IPS-18c (cell line): ENCODE results near the gene PHOSPHO1.
A peak's percentile ranks its signal among the peaks of the same experiment; 100 is the strongest.
"Not testable (repeated sequence)": the region's sequence is repeated elsewhere in the genome, so short reads cannot be mapped to it uniquely, and the experiment has no call there.

Experiments
- H3K4me3 ChIP-seq: 2 replicates; pipeline ENCODE4 v1.7.0; 2013; ENCODE audit warnings: low read depth, mild to moderate bottlenecking, low read length, moderate library complexity; ENCODE audit not compliant: insufficient read depth
- H3K9me3 ChIP-seq: one replicate; pipeline ENCODE4 v1.6.1; 2013; ENCODE audit warnings: mild to moderate bottlenecking, low read length, moderate library complexity; ENCODE audit not compliant: control insufficient read depth, insufficient read depth

Gene PHOSPHO1, protein sequence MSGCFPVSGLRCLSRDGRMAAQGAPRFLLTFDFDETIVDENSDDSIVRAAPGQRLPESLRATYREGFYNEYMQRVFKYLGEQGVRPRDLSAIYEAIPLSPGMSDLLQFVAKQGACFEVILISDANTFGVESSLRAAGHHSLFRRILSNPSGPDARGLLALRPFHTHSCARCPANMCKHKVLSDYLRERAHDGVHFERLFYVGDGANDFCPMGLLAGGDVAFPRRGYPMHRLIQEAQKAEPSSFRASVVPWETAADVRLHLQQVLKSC

GRCh38 chr17:49230636-49231562 is at the start of gene PHOSPHO1:
TSS of gene PHOSPHO1 (minus strand) at chr17:49230787. CDS start at chr17:49226691, 4,096 bp downstream.
- H3K9me3 ChIP-seq = no peaks in the 10 kb centered on the region
- peak within 1 kb of the TSS; percentile 82 for H3K4me3 ChIP-seq

GRCh38 chr17:49280061-49280460 is 49.5 kb upstream of the PHOSPHO1 start:
- Histone ChIP-seq H3K4me3 (no peak overlapping the region), H3K9me3 (no peaks in the 10 kb centered on the region)

GRCh38 chr17:49279263-49280015 is 48.9 kb upstream of the PHOSPHO1 start:
- not testable (repeated sequence) for H3K9me3 ChIP-seq, H3K4me3 ChIP-seq

DNA sequence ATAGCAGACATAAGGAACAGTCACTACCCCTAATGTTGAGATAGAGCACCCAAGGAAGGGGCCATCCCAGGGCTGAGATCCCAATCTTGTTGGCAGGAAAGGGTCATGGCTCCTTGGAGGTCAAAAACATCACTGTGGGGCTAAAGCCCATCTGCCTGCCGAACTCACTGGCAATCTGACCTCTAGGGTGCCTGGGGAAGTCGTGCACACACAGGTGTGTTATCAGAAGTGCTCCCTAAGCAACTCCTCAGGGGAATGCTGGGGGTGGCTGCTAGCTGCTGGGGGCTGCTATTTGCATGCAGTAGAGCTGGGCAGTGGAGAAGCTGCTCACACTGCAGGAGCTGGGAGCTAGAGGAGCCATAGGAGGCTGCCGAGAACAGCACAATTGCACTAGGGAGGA is 47.5 kb upstream of the PHOSPHO1 start:
- no peak overlapping the region for H3K4me3 ChIP-seq
- no peaks in the 10 kb centered on the region for H3K9me3 ChIP-seq

DNA sequence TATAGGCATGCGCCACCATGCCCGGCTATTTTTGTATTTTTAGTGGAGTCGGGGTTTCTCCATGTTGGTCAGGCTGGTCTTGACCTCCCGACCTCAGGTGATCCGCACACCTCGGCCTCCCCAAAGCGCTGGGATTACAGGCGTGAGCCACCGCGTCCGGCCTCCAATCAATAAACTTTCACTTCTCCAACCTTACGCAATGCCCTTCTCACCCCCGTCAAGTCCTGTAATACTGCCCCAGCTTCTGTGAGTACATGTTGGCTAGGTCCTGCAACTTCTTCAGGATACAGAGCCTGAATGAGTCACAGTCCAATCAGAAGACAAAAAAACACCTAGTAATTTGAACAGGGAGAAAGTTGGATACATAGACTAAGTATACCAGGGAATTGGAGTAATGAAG is 47.1 kb upstream of the PHOSPHO1 start:
- H3K4me3 ChIP-seq = no peak overlapping the region
- no peaks in the 10 kb centered on the region for H3K9me3 ChIP-seq

GRCh38 chr17:49275981-49276380 is 45.4 kb upstream of the PHOSPHO1 start:
- H3K4me3 ChIP-seq, H3K9me3 ChIP-seq: not testable (repeated sequence)

DNA sequence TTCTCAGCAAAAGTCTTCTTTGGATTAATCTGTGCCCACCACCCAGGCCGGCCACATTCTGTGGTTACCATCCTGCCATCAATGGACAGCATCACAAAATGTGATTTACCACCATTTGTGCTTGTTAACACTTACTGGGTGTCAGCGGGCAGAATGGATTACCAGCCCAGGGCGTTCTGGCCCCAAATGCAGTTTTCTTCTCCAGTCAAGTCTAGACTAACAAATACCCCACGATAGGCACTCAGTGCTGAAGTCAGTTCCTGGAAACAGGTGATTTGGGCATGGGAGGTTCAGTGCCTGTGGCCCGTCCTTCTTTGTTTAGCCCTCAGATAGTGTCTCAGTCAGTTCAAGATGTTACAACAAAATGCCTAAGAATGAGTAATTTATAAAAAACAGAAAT is 38.8 kb upstream of the PHOSPHO1 start:
- H3K9me3 ChIP-seq = no peaks in the 10 kb centered on the region
- H3K4me3 ChIP-seq = no peak overlapping the region

DNA sequence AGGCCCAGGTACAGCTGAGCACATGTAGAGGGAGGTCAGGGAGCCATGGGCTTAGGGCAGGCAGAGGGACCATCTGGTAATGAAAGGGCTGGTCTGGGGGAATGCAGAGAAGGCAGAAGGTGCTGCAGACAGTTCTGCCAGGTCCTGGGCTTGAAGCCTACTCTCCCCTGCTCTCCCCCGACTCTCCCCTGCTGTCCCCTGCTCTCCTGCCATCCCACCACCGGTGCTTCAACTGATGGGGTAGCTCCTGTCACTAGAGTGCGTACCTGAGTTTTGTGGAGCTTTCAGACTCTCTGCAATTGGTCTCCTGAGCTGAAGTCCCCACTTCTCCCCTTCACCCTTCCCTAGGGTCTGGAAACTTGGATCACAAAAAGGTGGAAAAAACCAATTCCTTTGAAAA is 37.3 kb upstream of the PHOSPHO1 start:
- no peak overlapping the region for H3K4me3 ChIP-seq
- H3K9me3 ChIP-seq = no peaks in the 10 kb centered on the region

DNA sequence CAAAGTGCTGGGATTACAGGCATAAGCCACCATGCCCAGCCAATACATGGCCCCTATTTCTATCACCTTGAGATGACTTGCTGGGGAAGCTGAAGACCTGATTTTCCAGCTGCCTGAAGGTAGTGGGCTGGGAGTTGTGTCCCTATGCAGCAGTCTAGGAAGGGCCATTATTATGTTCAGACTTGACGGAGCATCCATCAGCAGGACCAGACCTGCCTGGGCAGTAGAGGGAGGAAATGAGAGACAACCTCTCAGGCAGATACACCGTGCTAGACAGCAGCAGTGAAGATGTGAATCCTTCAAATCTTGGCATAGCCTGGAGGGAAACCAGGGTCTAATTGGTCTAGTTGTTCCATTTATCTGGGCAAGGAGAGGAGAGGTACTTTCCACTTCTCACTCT is 35.6 kb upstream of the PHOSPHO1 start:
- Histone ChIP-seq H3K4me3 (no peak overlapping the region), H3K9me3 (no peaks in the 10 kb centered on the region)

DNA sequence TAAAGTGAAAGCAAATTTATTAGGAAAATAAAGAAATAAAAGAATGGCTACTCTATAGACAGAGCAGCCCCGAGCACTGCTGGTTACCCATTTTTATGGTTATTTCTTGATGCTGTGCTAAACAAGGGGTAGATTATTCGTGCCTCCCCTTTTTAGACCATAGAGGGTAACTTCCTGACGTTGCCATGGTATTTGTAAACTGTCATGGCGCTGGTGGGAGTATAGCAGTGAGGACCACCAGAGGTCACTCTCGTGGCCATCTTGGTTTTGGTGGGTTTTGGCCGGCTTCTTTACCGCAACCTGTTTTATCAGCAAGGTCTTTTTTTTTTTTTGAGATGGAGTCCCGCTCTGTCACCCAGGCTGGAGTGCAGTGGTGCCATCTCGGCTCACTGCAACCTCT is 31.0 kb upstream of the PHOSPHO1 start:
- not testable (repeated sequence) for H3K9me3 ChIP-seq, H3K4me3 ChIP-seq

GRCh38 chr17:49260817-49261291 is 30.3 kb upstream of the PHOSPHO1 start:
- Histone ChIP-seq H3K4me3 (peak overlapping the region; percentile 64), H3K9me3 (no peaks in the 10 kb centered on the region)

DNA sequence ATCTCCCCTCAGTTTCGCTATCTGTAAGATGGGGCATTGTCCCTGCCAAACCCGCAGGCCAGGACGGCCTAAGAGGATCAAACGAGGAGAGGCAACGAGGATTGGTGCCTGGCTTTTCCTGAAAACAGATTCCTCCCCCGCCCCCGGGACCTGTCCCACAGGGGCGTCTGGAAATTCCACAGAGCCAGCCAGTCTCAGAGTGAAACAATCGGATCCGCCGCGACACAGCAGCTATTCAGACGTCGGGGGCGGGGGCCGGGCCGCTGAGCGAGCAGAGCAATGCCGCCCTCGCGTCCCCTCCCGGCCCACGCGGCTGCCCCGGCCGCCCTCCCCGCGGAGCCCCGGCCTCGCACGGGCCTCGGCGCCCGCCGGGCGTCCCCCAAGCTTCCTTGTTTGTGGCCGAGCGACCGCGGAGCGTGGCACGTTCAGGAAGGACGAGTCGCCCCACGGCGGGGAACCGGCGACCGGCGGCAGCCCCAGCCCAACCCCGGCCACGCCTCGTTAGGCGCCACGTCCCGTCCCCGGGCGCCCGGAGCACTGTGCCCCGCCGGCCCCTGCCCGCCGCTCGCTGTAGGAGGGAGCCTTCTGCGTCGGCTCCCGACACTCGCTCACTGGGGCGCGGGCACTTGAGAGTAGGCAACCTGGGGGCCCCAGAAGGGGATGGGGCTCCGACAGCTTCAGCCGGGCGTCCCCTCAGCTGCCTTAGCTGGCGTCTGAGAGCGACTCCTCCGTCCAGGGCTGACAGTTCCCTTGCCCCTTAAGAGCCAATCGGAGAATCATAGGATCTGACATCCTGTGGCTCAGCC is 29.6 kb upstream of the PHOSPHO1 start:
- H3K4me3 ChIP-seq = peak overlapping the region; percentile 64

DNA sequence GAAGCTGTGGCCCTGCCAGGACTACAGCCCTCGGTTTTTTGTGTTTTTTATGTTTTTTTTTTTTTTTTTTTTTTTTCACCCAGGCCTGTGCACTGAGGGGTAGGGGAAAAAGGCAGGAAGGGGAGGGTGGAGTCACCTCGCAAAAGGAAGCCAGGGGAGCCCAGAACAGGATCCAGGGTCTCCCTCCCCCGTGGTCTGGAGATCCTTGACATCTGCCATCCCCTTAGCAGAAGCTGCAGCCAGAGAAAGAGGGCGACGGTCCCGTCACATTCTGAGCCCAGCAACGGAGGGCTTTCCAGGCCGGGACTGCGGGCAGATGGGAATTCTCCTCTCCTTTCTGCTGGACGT is 29.1 kb upstream of the PHOSPHO1 start:
- H3K4me3 ChIP-seq = peak overlapping the region; percentile 64
- no peaks in the 10 kb centered on the region for H3K9me3 ChIP-seq

More for the DNA sequence above, 29.6 kb upstream of the PHOSPHO1 start:
- H3K9me3 ChIP-seq = no peaks in the 10 kb centered on the region

DNA sequence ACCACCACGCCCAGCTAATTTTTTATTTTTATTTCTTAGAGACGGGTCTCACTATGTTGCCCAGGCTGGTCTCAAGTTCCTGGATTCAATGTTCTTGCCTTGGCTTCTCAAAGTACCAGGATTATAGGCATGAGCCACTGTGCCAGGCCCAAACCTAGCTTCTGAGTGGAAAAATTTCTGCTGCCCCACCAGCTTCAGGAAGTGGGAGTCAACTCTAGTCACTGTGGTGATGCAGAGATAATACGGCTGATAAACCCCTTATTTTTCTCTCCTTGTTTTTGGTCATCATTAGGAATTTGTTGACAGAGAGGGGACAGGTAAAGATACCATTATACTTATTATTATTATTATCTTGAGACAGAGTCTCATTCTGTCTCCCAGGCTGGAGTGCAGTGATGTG is 27.8 kb upstream of the PHOSPHO1 start:
- Histone ChIP-seq H3K4me3 (no peak overlapping the region), H3K9me3 (no peaks in the 10 kb centered on the region)

- Histone ChIP-seq H3K4me3 (no peak overlapping the region), H3K9me3 (no peaks in the 10 kb centered on the region)
These were observed 24.5 kb upstream of the PHOSPHO1 start for GRCh38 chr17:49255125-49255524.

- H3K4me3 ChIP-seq = no peak overlapping the region
- H3K9me3 ChIP-seq = peaks cover 2% of the 10 kb centered on the region
These were observed 23.5 kb upstream of the PHOSPHO1 start for GRCh38 chr17:49254066-49254465.

- Histone ChIP-seq H3K9me3 (peaks cover 4% of the 10 kb centered on the region), H3K4me3 (no peak overlapping the region)
These were observed 21.6 kb upstream of the PHOSPHO1 start for GRCh38 chr17:49252148-49252695.
